GM21447 (cell line): ENCODE results near the gene MAN1B1.

Experiments
- ATAC-seq: cut with Tn5 transposase; IDR thresholded peaks from one replicate; pipeline ENCODE4 v1.9.1; 2021; ENCODE audit not compliant: unreplicated experiment

MAN1B1 gene

DNA sequence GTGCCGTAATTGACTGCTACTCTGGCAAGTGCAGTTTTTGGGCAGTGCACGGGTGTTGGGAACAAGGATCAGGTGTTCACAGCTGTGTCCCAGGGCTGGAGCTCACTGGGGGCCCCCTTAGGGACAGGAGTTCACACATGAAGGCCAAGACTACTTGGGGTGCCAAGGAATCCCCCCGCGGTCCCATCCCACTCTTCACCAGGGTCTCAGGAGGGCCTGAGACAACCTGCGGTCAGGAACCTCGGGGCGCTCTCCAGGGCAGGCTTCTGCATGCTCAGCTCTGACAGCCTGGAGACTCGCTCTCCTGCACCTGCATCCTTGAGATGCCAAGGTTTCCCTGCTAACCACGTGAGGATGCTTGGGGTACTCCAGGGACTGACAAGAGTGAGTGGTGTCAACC, 2.3 kb upstream of the MAN1B1 start:
- no peak for ATAC-seq

DNA sequence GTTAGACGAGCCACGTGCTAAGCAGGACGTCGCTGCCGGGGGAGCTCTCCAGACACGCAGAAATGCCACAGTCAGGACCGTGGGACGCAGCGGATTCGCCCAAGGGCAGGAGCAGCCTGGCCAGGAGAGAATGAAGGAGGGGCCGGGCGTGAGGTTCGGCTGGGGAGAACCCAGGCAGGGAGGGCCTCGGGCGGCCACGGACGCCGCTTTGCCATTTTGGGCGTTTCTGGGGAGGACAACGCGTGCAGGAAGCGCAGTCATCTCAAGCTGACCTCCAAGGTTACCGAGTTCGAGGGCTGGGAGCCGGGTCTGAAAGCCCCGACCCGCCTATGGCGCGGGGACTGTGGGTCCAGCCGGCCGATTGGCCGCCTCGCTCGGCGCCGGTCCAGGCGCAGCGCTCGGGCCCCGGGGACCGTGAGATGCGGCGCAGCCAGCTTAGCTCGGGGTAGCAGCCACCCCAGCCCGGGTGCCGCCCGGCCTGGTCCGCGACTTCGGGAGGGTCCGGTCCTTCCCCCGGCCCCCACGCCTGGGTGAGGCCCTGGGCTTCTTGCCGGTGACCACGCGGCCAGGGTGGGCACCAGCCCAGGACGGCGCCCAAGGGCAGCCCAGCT, 760 bp upstream of the MAN1B1 start:
- ATAC-seq = peak; percentile 3

DNA sequence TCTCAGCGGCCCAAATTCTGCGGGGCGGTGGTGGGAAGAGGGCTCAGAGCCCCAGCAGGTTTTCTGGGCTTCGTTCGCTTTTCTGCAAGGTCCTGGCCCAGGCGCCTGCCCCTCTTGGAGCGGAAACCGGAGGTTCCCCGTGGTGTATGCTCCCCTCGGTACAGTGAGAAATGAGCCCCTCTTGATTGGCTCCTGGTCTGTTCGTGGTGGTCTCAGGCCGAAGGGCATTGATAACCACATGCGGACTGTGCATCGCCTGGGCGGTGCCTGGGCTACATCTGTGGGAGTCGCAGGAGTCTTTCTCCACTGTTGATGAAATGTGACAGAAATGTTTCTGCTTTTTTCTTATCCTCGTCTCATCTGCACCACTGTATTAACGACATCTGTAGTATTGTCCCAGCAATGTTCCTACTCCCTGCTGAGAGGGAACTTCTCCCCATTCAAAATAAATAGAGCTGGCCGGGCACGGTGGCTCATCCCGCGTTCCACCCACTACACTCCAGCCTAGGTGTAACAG, 682 bp downstream of the MAN1B1 start:
- no peak for ATAC-seq

DNA sequence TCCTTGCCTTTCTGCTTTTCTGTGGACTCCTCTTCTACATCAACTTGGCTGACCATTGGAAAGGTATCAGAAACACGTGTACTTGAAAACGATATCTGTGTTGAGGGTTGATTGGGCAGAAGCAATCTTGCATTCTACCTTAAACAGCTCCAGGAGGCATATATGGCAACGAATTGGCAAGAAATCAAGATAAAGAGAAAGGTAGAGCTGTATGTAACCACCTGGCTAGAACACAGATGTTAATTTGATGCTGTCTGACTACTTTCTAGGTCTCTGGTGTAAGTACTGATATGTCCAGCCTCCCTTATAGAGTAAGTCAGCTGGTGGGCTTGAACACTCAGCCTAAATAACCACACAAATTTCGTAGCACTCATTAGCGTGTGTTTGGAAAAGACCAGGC, 1.3 kb downstream of the MAN1B1 start:
- ATAC-seq = no peak

DNA sequence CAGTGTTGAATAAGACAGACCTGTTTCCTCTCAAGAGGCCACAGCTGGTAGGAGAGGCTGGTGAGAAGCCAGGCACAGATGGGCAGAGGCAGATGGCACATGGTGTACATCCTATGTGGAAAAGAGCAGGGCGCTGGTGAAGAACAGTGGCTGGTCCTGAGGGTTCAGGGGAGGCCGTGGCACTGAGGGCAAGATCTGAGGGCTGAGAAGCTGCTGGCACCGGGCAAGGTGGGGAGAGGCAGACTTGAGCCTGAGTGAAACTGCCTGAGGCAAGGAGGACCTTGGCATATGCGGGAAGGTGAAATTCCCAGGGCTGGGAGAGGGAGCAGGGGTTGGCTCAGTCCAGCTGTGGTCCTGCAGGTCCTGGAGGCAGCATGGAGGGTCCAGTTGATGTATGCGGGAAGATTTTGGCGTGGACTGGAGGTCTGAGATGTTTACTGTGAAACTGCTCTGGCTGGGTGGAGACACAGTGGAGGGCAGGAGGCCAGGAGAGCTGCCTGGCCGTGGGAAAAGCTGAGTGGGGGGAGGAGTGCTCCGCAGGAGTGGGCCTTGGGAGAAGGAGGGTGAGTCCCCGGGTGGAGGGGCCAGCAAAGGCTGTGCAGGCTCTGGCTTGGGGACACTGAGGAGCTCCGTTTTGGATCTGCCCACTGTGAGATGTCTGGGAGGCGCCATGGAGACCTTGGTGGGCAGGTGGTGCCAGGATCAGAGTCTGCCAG, 2.6 kb downstream of the MAN1B1 start:
- no peak for ATAC-seq

DNA sequence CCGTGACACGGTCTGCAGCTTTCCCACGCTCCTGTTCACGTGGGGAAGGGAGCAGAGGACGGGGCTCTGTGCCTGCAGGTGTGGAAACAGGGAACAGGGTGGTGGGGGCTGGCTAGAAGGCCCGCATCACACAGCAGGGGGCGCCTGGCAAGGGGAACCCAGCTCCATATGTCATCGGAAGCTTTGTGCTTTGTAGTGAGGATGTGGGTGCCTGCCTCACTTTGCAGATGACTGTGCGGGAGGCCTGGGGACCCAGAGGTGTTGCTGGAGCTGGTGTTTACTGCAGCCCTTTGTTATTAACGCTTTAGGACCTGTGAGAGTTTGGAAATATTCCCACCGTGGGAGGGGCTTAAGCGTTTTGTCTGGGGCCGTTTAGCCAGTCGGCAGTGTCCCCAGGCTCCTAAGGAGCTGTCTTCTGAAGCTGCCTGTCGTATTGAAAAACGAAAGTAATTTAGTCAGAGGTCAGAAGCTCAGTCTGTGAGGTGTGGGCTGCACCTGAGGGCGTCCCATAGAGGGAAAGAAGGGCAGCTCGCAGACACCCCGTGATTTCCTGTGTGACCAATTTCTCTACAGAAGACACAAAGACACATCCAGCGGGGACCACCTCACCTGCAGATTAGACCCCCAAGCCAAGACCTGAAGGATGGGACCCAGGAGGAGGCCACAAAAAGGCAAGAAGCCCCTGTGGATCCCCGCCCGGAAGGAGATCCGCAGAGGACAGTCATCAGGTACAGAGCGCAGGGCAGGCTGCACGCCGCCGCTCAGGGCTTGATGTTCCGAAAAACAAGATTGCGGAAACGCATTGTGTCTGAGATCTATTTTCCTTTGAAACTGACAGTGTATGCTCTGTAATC, 9.1 kb downstream of the MAN1B1 start:
- ATAC-seq = peak; percentile 86

DNA sequence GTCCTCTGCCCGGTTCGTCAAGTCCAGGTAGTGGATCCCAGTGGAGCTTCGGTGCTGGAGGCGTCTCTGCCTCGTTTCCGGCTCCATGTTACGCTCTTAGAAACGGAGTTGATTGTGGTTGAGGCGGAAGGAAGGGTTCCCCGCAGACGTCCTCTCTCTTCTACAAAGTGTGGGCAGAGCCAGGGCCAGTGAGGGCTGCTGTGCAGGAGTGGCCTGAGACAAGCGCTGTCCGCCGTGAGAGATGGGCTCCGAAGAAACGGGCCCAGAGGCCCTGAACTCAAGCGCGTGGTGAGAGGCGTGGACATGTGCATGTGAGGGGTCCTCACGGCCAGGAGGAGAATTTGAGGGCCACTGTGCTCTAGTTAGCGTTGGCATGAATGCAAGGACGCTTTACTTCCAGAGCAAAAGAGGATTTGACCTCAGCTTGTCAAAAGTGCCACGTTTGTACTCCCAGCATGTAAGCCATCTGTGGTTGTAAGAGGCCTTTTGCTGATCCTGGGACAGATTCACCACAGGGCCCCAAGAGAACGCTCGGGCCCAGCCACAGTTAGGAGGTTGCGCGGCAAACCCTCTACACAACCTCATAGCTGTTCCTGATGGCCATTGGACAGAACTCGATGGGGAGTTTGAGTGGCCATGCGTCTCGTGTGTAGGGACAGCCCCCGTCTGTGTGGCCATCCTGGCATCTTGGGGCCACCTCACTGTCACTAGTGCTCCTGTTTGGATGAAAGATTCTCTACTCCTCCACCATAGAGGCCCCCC, 10.2 kb downstream of the MAN1B1 start:
- no peak for ATAC-seq

DNA sequence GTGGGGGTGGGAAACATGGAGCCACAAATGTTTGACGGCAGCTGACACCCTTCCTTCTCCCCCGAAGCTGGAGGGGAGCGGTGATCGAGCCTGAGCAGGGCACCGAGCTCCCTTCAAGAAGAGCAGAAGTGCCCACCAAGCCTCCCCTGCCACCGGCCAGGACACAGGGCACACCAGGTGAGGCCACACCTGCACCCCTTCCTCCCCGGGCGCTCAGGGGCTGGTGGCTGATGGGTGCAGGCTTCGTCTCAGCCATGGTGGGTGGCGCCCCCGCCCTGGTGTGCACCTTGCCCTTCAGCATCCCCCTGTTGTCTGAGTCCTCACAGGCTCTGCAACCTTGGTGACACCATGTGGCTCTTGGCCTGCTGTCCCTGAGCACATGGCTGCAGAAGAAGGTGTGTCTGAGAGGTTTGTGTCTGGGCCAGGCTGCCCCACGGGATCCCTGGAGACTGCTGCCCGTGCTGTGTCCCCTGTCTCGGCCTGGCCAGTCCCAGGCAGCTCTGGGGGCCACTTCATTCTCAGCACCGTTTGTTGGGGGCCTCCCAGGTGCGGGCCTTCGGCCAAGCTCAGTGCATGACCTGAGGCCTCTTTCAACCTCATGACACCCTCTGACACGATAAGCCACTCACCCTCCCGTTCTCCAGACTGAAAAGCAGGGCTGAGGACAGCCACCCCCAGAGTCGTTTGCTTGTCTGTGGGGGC, 11.1 kb downstream of the MAN1B1 start:
- no peak for ATAC-seq

DNA sequence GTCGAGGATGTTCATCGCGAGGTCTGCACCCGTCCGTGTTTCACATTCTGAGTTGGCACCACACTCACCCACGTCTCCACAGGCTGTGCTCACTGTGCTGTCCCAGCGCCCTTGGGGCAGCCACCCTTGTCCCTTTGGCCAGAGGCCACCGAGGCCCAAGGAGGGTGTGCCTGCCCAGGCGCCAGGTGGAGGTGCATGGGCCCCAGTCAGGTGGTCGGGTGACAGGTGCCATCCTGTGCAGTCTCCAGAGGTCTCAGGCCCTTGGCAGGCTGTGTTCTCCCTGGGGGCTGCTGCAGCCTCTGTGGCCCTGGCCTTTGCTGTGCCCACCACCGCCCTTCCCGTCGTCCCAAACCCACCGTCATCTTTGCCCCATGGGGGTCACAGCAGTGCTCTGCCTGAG, 12.4 kb downstream of the MAN1B1 start:
- ATAC-seq = no peak

DNA sequence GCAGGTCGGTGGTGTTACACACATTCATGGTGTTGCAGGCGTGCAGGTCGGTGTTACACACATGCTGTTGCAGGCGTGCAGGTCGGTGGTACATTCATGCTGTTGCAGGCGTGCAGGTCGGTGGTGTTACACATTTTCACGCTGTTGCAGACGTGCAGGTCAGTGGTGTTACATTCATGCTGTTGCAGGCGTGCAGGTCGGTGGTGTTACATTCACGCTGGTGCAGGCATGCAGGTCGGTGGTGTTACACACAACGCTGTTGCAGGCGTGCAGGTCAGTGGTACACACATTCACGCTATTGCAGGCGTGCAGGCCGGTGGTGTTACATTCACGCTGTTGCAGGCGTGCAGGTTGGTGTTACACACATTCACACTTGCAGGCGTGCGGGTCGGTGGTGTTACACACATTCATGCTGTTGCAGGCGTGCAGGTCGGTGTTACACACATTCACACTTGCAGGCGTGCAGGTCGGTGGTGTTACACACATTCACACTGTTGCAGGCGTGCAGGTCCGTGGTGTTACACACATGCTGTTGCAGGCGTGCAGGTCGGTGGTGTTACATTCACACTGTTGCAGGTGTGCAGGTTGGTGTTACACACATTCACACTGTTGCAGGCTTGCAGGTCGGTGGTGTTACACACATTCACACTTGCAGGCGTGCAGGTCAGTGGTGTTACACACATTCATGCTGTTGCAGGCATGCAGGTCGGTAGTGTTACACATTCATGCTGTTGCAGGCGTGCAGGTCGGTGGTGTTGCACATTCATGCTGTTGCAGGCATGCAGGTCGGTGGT, 16.6 kb downstream of the MAN1B1 start:
- no peak for ATAC-seq

DNA sequence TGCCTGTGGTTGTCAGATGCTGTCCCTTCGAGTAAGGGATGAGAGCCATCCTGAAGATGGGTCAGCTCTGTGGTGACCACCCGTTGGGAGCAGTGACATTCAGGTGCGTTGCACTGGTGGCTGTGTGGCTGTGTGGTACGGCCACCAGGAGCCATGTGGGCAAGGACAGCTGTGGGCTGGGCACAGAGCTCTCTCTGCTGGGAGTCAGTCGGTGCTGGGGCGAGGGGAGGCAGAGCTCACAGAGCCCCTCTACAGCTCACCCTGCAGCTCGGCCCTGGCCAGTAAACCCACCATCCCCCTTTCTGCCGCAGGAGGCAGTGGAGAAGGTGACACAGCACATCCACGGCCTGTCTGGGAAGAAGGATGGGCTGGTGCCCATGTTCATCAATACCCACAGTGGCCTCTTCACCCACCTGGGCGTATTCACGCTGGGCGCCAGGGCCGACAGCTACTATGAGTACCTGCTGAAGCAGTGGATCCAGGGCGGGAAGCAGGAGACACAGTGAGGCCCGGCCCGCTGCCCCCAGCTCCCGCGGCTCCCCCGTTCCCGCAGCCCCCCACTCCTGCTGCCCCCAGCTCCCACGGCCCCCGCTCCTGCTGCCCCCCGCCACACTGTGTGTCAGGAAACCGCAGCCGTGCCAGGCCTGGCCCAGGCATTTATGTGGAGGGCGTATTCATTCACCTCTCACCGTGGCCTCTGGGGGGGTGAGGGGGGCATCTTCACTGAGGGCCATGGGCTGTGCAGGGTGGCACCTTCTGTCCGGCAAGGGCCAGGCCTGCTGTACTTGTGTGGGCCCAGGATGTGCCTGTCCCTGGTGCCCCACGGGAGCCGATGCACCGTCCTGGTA, 19.3 kb downstream of the MAN1B1 start:
- no peak for ATAC-seq

DNA sequence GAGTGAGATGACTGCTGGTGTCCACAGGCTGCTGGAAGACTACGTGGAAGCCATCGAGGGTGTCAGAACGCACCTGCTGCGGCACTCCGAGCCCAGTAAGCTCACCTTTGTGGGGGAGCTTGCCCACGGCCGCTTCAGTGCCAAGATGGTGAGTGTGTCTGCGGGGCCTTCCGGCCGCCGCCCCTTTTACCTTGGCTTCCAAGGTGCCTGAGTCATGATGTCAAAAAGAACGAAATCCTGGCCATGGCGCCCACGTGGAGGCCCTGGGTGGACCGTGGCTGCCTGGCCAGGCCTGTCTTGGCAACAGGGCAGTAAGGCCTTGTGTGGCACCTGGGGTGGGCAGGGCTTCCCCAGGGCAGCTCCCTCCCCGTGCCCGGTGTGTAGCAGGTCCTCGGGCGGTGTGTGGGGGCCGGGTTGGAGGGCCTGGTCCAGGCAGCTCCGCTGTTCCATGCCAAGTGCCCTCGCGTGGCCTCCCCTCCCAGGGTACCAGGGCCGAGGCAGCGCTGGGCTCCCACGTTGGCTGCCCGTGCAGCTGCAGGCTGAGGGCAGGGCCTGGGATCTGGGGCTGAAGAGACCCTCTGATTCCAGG, 20.0 kb downstream of the MAN1B1 start:
- ATAC-seq = no peak

DNA sequence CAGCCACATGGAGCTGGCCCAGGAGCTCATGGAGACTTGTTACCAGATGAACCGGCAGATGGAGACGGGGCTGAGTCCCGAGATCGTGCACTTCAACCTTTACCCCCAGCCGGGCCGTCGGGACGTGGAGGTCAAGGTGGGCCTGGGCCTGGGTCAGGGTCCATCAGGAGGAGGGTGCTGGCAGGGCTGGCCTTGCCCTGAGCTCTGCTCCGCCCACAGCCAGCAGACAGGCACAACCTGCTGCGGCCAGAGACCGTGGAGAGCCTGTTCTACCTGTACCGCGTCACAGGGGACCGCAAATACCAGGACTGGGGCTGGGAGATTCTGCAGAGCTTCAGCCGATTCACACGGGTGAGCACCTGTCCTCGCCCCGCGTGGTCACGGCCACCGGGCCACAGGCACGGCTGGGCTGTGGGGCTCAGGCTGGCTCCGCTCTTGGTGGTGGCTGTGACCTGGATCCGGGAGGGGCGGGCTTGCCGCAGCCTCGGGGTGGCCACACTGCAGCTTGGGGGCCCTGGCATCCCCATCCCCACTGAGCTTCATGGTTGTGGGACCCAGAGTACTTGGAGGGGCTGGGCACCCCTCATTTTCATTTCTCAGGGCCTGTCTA, 20.6 kb downstream of the MAN1B1 start:
- ATAC-seq = no peak

DNA sequence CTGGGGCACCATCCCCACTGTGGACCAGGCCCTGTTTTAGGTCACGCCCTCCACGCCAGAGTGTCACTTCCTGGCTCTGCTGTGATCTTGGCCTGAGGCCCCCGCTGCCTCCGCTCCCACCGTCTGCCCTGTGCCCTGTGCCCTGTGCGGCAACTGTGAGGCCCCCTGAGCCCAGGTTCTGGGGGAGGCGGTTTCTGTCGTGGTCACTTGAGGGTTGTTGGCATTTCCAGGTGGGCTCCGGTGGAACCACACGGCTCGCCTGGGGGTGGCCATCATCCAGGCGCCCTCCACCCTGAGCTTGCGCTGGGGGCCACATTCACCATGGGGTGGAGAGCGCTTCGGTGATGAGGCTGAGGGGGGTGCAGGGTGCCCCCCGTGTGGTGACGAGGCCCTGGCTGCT, 21.2 kb downstream of the MAN1B1 start:
- ATAC-seq = no peak

DNA sequence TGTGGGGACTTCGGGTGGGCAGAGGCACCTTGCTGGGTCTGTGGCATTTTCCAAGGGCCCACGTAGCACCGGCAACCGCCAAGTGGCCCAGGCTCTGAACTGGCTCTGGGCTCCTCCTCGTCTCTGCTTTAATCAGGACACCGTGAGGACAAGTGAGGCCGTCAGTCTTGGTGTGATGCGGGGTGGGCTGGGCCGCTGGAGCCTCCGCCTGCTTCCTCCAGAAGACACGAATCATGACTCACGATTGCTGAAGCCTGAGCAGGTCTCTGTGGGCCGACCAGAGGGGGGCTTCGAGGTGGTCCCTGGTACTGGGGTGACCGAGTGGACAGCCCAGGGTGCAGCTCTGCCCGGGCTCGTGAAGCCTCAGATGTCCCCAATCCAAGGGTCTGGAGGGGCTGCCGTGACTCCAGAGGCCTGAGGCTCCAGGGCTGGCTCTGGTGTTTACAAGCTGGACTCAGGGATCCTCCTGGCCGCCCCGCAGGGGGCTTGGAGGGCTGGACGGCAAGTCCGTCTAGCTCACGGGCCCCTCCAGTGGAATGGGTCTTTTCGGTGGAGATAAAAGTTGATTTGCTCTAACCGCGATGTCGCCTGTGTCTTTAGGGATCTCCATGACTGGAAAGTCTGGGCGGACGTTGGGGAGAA, 21.9 kb downstream of the MAN1B1 start:
- ATAC-seq = no peak

DNA sequence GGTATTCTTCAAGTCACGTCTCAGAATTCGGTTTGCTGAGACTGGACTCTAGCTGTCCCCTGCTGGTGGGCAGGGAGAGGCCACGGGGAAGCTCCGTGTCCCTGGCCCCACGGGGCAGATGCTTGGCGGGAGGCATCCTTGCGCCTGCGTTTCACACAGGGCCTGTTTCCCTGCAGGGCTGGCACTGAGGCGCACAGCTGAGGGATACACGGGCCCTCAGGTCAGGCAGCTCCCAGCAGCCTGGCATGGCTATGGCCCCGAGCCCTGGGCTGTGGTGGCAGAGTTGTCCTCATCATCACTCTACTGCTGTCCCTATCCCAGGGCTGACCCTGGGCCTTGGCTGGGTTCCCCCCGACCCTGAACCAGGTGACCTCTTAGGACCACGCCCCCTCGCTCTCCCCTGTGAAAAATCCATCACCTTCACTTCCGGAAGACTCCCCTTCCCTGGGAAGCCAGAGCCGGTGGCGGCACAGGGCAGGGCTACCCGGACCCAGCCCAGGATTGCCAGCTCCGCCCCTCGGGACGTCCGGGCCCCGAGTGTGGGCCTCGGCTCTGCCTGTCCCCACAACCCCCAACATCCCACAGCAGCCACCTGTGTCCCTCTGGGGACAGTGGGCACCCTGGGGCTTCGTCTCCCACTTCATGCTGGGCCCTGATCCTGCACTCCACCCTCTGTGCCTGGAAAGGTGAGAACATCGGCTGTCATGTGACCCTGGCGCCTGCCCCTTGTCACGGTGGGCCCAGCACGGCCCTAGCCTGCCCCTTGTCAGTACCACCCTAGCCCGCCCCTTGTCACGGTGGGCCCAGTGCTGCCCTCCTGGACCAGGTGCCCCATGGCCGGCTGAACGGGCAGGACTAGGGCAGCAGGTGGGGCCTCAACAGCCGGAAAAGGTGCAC, 22.7 kb downstream of the MAN1B1 start:
- no peak for ATAC-seq
